Endodermal cell (in vitro differentiated cells): ENCODE data around the gene LRBA. TPM values are rescaled to one million over a fixed set of nuclear protein-coding genes. Genes with fewer than 3 reads are reported as not detected.

Source experiments
- DNase-seq: peaks from one replicate; pipeline ENCODE4 v3.0.0-alpha.2; 2017
- H3K27ac ChIP-seq: 2 replicates; pipeline ENCODE4 v1.5.1; 2013; ENCODE audit warnings: mild to moderate bottlenecking, low read depth, low read length, moderate library complexity
- H3K27me3 ChIP-seq: 2 replicates; pipeline ENCODE4 v1.6.1; 2013; ENCODE audit warnings: mild to moderate bottlenecking, low read length, moderate library complexity; ENCODE audit not compliant: insufficient read depth, control insufficient read depth, poor library complexity, severe bottlenecking
- H3K36me3 ChIP-seq: 2 replicates; pipeline ENCODE4 v1.7.0; 2013; ENCODE audit warnings: mild to moderate bottlenecking, low read length, moderate library complexity; ENCODE audit not compliant: control insufficient read depth, insufficient read depth
- H3K4me1 ChIP-seq: one replicate; pipeline ENCODE4 v1.7.0; 2013; ENCODE audit warnings: low read length; ENCODE audit not compliant: control insufficient read depth, insufficient read depth
- H3K4me3 ChIP-seq: 2 replicates; pipeline ENCODE4 v1.5.1; 2013; ENCODE audit warnings: mild to moderate bottlenecking, low read length, moderate library complexity
- H3K9ac ChIP-seq: 2 replicates; pipeline ENCODE4 v1.6.1; 2013; ENCODE audit warnings: mild to moderate bottlenecking, low read length, moderate library complexity; ENCODE audit not compliant: poor library complexity, severe bottlenecking; ENCODE audit errors: extremely low read depth
- H3K9me3 ChIP-seq: 2 replicates; pipeline ENCODE4 v1.6.1; 2013; ENCODE audit warnings: mild to moderate bottlenecking, low read length, moderate library complexity; ENCODE audit not compliant: control insufficient read depth
- H3K27ac Mint-ChIP-seq: 2 replicates; pipeline ENCODE4 v1.8.0; 2020; ENCODE audit warnings: mixed read lengths
- H3K27me3 Mint-ChIP-seq: 2 replicates; pipeline ENCODE4 v1.8.0; 2021; ENCODE audit warnings: mild to moderate bottlenecking, mixed read lengths; ENCODE audit not compliant: insufficient read depth
- H3K36me3 Mint-ChIP-seq: 2 replicates; pipeline ENCODE4 v1.8.0; 2020; ENCODE audit warnings: low read depth, mixed read lengths
- H3K4me1 Mint-ChIP-seq: 2 replicates; pipeline ENCODE4 v1.8.0; 2020; ENCODE audit warnings: mixed read lengths
- H3K4me3 Mint-ChIP-seq: 2 replicates; pipeline ENCODE4 v1.8.0; 2020; ENCODE audit warnings: mild to moderate bottlenecking, moderate library complexity, mixed read lengths
- H3K9me3 Mint-ChIP-seq: 2 replicates; pipeline ENCODE4 v1.8.0; 2020; ENCODE audit warnings: mild to moderate bottlenecking, mixed read lengths
- CTCF ChIP-seq: fragments of 200-600 bp; sonication (generic); conservative IDR thresholded peaks from 2 replicates; pipeline ENCODE4 v1.5.0; 2021; ENCODE audit warnings: antibody characterized with exemption, mild to moderate bottlenecking
- WGBS, 2 experiments: methylation state at CpG; one replicate each; pipeline versions ENCODE4 v1.1.5 to v1.1.7; 2013; ENCODE audit warnings: missing lambda C conversion rate in 2 of 2, mixed read lengths in 1 of 2; ENCODE audit not compliant: insufficient coverage in 1 of 2, insufficient read length in 1 of 2; 5-methylcytosine and 5-hydroxymethylcytosine counted together
- total RNA-seq, 2 donors: library from RNA; stranded (reverse); fragmentation: NEBNext Ultra II Directional in 1 of 2; extraction: Animal tissue kit (Norgen Biotek cat#: 25700) in 1 of 2; gene quantifications; 2 replicates in 1 of 2; 3 replicates in 1 of 2; pipeline ENCODE4 v1.2.1, GENCODE V29; 2021

The LRBA gene
- total RNA-seq, 2 donors from 2014 or later = 77.3 to 95.9 TPM

- H3K36me3 ChIP-seq = no peaks in the 10 kb centered on the region
- no peaks in the 10 kb centered on the region for H3K27me3 Mint-ChIP-seq
- H3K4me1 Mint-ChIP-seq = peaks cover 14% of the 10 kb centered on the region
- DNase-seq = no peak
- H3K9ac ChIP-seq = no peak overlapping the region
- peaks cover 10% of the 10 kb centered on the region for H3K36me3 Mint-ChIP-seq
- no peaks in the 10 kb centered on the region for H3K9me3 ChIP-seq
- no peak overlapping the region for H3K27ac ChIP-seq
- H3K27me3 ChIP-seq = no peaks in the 10 kb centered on the region
- no peak for TF ChIP-seq CTCF
- no peak overlapping the region for H3K27ac Mint-ChIP-seq
- peaks cover 2% of the 10 kb centered on the region for H3K4me1 ChIP-seq
- no peak overlapping the region for H3K4me3 ChIP-seq
- 90% methylated on average over 3 of the region's 3 CpGs; no CpG with 5 or more reads in 1 of the 2 experiments for WGBS, 2 experiments
- no peaks in the 10 kb centered on the region for H3K9me3 Mint-ChIP-seq
- no peak overlapping the region for H3K4me3 Mint-ChIP-seq
Observed at GRCh38 chr4:150978738-150979575, 36.1 kb downstream of the LRBA start.

- Histone ChIP-seq H3K27me3 (no peaks in the 10 kb centered on the region), H3K9ac (no peak overlapping the region), H3K36me3 (no peaks in the 10 kb centered on the region), H3K9me3 (no peaks in the 10 kb centered on the region), H3K27ac (no peak overlapping the region), H3K4me1 (peaks cover 2% of the 10 kb centered on the region), H3K4me3 (no peak overlapping the region)
- WGBS, 2 experiments = 67 to 77% methylated on average over 4 to 11 of the region's 11 CpGs
- TF ChIP-seq CTCF = peak; percentile 68
- peak; percentile 76 for DNase-seq
- H3K4me1 Mint-ChIP-seq = peaks cover 12% of the 10 kb centered on the region
- peaks cover 8% of the 10 kb centered on the region for H3K36me3 Mint-ChIP-seq
- H3K4me3 Mint-ChIP-seq = no peak overlapping the region
- peak overlapping the region; percentile 31 for H3K27ac Mint-ChIP-seq
- H3K9me3 Mint-ChIP-seq = no peaks in the 10 kb centered on the region
- no peaks in the 10 kb centered on the region for H3K27me3 Mint-ChIP-seq
Observed at GRCh38 chr4:150976478-150977118, 38.5 kb downstream of the LRBA start.

- Histone ChIP-seq H3K27me3 (no peaks in the 10 kb centered on the region), H3K27ac (no peak overlapping the region), H3K9me3 (no peaks in the 10 kb centered on the region), H3K4me1 (peaks cover 2% of the 10 kb centered on the region), H3K9ac (no peak overlapping the region), H3K36me3 (no peaks in the 10 kb centered on the region), H3K4me3 (no peak overlapping the region)
- peaks cover 3% of the 10 kb centered on the region for H3K36me3 Mint-ChIP-seq
- 84 to 100% methylated on average over 1 of the region's 1 CpG for WGBS, 2 experiments
- DNase-seq = no peak
- H3K27me3 Mint-ChIP-seq = no peaks in the 10 kb centered on the region
- H3K4me3 Mint-ChIP-seq = no peak overlapping the region
- no peaks in the 10 kb centered on the region for H3K9me3 Mint-ChIP-seq
- no peak for TF ChIP-seq CTCF
- H3K4me1 Mint-ChIP-seq = peaks cover 12% of the 10 kb centered on the region
- H3K27ac Mint-ChIP-seq = no peak overlapping the region
Observed at GRCh38 chr4:150974750-150975149, 40.3 kb downstream of the LRBA start.
